ENCODE measurements around the gene GLDN. TPM values are rescaled to one million over a fixed set of nuclear protein-coding genes. Genes with fewer than 3 reads are reported as not detected.

The GLDN gene
- total and polyA plus RNA-seq, 10 of the 15 experiments (the other 5 are each of a cell fraction or from before 2014, with no cell fraction given) = 0.13 TPM; not detected in 9

DNA sequence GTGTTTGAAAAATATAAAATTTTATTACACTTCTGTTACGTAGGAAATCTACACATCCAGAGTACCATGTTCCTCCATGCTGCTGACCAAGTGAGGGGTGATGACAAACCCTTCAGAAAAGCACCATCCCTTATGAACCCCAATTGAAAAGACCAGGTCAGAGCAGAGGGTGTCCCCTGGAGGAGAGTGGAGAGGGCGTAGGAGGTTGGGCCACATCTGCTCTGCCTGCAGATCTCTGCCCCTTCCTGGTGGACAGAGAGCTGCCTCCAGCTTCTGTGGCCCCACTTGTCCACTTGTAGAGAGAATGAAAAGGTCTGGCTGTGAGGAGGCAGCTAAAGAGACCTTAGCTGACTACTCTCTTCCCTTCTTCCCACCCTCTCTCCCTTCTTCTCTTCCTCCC, 55.5 kb downstream of the GLDN start:
- ChIA-PET RAD21 (ENCODE audit: unreplicated experiment) (interaction anchor here (0.6 kb wide), 1 partner anchor 158 kb away, joined by 3 read pairs; no protein-coding TSS in a partner anchor), SMC1A (ENCODE audit: uncharacterized antibody, unreplicated experiment) (no interaction called here), CTCF (interaction anchor here (0.6 to 1.3 kb wide), 2 partner anchors 16 to 360 kb away, joined by 3 to 4 read pairs; no protein-coding TSS in a partner anchor), POLR2A (no interaction called here)
- no peak for FAIRE-seq
- in situ Hi-C loops (cut with MboI) (no loop called here), intact Hi-C loops (cut with micrococcal nuclease; ENCODE audit: unreplicated experiment) (no loop called here)
- no peak overlapping the region for H3K27ac ChIP-seq (ENCODE audit: control insufficient read depth, insufficient read depth)
- TF ChIP-seq, protein P1, sequence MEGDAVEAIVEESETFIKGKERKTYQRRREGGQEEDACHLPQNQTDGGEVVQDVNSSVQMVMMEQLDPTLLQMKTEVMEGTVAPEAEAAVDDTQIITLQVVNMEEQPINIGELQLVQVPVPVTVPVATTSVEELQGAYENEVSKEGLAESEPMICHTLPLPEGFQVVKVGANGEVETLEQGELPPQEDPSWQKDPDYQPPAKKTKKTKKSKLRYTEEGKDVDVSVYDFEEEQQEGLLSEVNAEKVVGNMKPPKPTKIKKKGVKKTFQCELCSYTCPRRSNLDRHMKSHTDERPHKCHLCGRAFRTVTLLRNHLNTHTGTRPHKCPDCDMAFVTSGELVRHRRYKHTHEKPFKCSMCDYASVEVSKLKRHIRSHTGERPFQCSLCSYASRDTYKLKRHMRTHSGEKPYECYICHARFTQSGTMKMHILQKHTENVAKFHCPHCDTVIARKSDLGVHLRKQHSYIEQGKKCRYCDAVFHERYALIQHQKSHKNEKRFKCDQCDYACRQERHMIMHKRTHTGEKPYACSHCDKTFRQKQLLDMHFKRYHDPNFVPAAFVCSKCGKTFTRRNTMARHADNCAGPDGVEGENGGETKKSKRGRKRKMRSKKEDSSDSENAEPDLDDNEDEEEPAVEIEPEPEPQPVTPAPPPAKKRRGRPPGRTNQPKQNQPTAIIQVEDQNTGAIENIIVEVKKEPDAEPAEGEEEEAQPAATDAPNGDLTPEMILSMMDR (IDR thresholded peaks at IDR 0.05 in 2 of 3, conservative IDR thresholded peaks at IDR 0.05 in 1 of 3; ENCODE audit: control insufficient read depth in 2 of 3, extremely low read depth in 1 of 3, insufficient read depth in 1 of 3, low read depth in 3 of 3, low read length in 3 of 3) = no peak
- TF ChIP-seq MTA2 (IDR thresholded peaks at IDR 0.05; ENCODE audit: low read depth) (no peak), TCF12 (IDR thresholded peaks at IDR 0.05; ENCODE audit: low read depth, low read length) (no peak), RB1 (IDR thresholded peaks at IDR 0.05; ENCODE audit: borderline replicate concordance) (no peak), SREBF2 (IDR thresholded peaks at IDR 0.05; ENCODE audit: low read length) (no peak), RAD21 (IDR thresholded peaks at IDR 0.05; ENCODE audit: insufficient read depth, low read depth, low read length) (no peak), NFYB (IDR thresholded peaks at IDR 0.05; ENCODE audit: insufficient read depth, low read depth, low read length) (no peak), KLF5 (IDR thresholded peaks at IDR 0.05; ENCODE audit: partially characterized antibody) (no peak), DPF2 (IDR thresholded peaks at IDR 0.05) (no peak), CREM (IDR thresholded peaks at IDR 0.05; ENCODE audit: low read depth) (no peak), NFIC (IDR thresholded peaks at IDR 0.05; ENCODE audit: low read depth, low read length) (no peak), POLR2A (IDR thresholded peaks at IDR 0.05; ENCODE audit: low read depth, low read length) (no peak), BHLHE40 (IDR thresholded peaks at IDR 0.05; ENCODE audit: borderline replicate concordance in 1 of 2, low read depth in 2 of 2, low read length in 1 of 2) (no peak), ESRRA (IDR thresholded peaks at IDR 0.05; ENCODE audit: low read length) (no peak), POU2F2 (IDR thresholded peaks at IDR 0.05; ENCODE audit: borderline replicate concordance, low read depth, low read length) (no peak), FOXM1 (IDR thresholded peaks at IDR 0.05; ENCODE audit: low read depth, low read length) (no peak)
- TF ChIP-seq, protein P2, sequence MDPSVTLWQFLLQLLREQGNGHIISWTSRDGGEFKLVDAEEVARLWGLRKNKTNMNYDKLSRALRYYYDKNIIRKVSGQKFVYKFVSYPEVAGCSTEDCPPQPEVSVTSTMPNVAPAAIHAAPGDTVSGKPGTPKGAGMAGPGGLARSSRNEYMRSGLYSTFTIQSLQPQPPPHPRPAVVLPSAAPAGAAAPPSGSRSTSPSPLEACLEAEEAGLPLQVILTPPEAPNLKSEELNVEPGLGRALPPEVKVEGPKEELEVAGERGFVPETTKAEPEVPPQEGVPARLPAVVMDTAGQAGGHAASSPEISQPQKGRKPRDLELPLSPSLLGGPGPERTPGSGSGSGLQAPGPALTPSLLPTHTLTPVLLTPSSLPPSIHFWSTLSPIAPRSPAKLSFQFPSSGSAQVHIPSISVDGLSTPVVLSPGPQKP (IDR thresholded peaks at IDR 0.05; ENCODE audit: low read depth, low read length) = no peak
- TF ChIP-seq, protein P3, sequence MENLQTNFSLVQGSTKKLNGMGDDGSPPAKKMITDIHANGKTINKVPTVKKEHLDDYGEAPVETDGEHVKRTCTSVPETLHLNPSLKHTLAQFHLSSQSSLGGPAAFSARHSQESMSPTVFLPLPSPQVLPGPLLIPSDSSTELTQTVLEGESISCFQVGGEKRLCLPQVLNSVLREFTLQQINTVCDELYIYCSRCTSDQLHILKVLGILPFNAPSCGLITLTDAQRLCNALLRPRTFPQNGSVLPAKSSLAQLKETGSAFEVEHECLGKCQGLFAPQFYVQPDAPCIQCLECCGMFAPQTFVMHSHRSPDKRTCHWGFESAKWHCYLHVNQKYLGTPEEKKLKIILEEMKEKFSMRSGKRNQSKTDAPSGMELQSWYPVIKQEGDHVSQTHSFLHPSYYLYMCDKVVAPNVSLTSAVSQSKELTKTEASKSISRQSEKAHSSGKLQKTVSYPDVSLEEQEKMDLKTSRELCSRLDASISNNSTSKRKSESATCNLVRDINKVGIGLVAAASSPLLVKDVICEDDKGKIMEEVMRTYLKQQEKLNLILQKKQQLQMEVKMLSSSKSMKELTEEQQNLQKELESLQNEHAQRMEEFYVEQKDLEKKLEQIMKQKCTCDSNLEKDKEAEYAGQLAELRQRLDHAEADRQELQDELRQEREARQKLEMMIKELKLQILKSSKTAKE (IDR thresholded peaks at IDR 0.05; ENCODE audit: low read depth, poor library complexity, severe bottlenecking) = no peak
- H3K36me3 ChIP-seq (ENCODE audit: control insufficient read depth in 2 of 2, insufficient read depth in 2 of 2, low read length in 1 of 2) = no peaks in the 10 kb centered on the region
- peaks cover 3 to 7% of the 10 kb centered on the region in 2 experiments; a peak in 3 of 4 replicates for H3K27me3 ChIP-seq (replicated peaks in 1 of 2; ENCODE audit: control insufficient read depth in 2 of 2, insufficient read depth in 2 of 2, low read length in 1 of 2)
- 4% methylated on average over 2 of the region's 2 CpGs for WGBS (ENCODE audit: insufficient coverage, insufficient replicate concordance, low lambda C conversion rate, missing lambda C conversion rate)
- no peaks in the 10 kb centered on the region for H3K9me3 ChIP-seq (replicated peaks; ENCODE audit: control insufficient read depth, insufficient read depth, low read length)
- no peaks in the 10 kb centered on the region for H3K79me2 ChIP-seq (ENCODE audit: control insufficient read depth, insufficient read depth, low read length)
- DNase-seq (ENCODE audit: low read depth, low spot score) = no peak
- H3K9ac ChIP-seq (ENCODE audit: control insufficient read depth, insufficient read depth, low read length) = no peak overlapping the region
- H3K4me2 ChIP-seq (ENCODE audit: control insufficient read depth, insufficient read depth) = no peak overlapping the region
- no peak for ATAC-seq
- no peak overlapping the region for H3K4me3 ChIP-seq
- no TSS peak for BruUV-seq (replicated peaks)
- H2AFZ ChIP-seq (ENCODE audit: control insufficient read depth, low read depth, low read length) = no peak overlapping the region
- no peaks in the 10 kb centered on the region; the same call in 1 of the 2 replicates for H4K20me1 ChIP-seq (ENCODE audit: control insufficient read depth, insufficient read depth)
- no peaks in the 10 kb centered on the region for H3K4me1 ChIP-seq (ENCODE audit: control insufficient read depth, insufficient read depth, low read length)
